ENCODE measurements around the gene BST2. TPM values are rescaled to one million over a fixed set of nuclear protein-coding genes. Genes with fewer than 3 reads are reported as not detected.

BST2 gene
- total and polyA plus RNA-seq, 9 of the 15 experiments (the other 6 are each of a cell fraction or from before 2014, with no cell fraction given) = 11.2 to 232 (median 151) TPM

DNA sequence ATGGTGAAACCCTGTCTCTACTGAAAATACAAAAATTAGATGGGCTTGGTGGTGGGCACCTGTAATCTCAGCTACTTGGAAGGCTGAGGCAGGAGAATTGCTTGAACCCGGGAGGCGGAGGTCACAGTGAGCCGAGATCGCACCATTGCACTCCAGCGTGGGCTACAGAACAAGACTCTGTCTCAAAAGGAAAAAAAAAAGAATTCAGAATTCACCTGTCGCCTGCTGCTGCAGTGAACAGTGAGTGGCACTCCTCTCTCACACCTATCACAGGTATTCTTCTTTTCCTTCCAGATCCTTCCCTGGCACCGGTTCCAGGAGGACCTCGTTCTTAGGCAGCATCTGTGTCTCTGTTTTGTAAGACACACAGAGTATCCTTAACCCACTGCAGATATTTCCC is 8.7 kb upstream of the BST2 start:
- H2AFZ ChIP-seq (ENCODE audit: low read depth, low read length) = no peak overlapping the region
- H3K9me3 ChIP-seq (replicated peaks; ENCODE audit: control insufficient read depth, insufficient read depth, low read depth, low read length) = no peaks in the 10 kb centered on the region
- peaks cover 7 to 8% of the 10 kb centered on the region in 2 experiments; a peak in 3 of 5 replicates for H3K4me1 ChIP-seq (replicated peaks in 1 of 2; ENCODE audit: control insufficient read depth in 2 of 2, insufficient read depth in 2 of 2, low read length in 2 of 2)
- in situ Hi-C loops (cut with MboI) (no loop called here), intact Hi-C loops (cut with micrococcal nuclease) (no loop called here)
- H3K9me1 ChIP-seq (ENCODE audit: control insufficient read depth, insufficient read depth, low read length) = no peaks in the 10 kb centered on the region
- no peaks in the 10 kb centered on the region for H4K20me1 ChIP-seq (replicated peaks; ENCODE audit: control insufficient read depth, insufficient read depth, low read length)
- no peak overlapping the region for H3K4me2 ChIP-seq (ENCODE audit: insufficient read depth, low read length)
- ATAC-seq (no peak), DNase-seq (ENCODE audit: extremely low read depth in 1 of 4, low spot score in 3 of 4) (no peak), FAIRE-seq (no peak)
- 97% methylated on average over 8 of the region's 8 CpGs for WGBS (ENCODE audit: insufficient coverage, low coverage, missing lambda C conversion rate)
- H3K36me3 ChIP-seq (ENCODE audit: control insufficient read depth, insufficient read depth, low read length) = peaks cover 32% of the 10 kb centered on the region; the same call in 2 of the 3 replicates
- no TSS peak for BruUV-seq (replicated peaks)
- H3K4me3 ChIP-seq = no peak overlapping the region
- POLR2A ChIA-PET = interaction anchor here (3.8 kb wide), 1 partner anchor 8 kb away, joined by 17 read pairs; the partner anchor contains the start of gene BST2
- H3K27ac ChIP-seq (ENCODE audit: extremely low read depth, low read depth, low read length) = no peak overlapping the region
- CTCF ChIA-PET (ENCODE audit: low intra/inter-chr PET ratio) = no interaction called here
- TF ChIP-seq, protein P1, sequence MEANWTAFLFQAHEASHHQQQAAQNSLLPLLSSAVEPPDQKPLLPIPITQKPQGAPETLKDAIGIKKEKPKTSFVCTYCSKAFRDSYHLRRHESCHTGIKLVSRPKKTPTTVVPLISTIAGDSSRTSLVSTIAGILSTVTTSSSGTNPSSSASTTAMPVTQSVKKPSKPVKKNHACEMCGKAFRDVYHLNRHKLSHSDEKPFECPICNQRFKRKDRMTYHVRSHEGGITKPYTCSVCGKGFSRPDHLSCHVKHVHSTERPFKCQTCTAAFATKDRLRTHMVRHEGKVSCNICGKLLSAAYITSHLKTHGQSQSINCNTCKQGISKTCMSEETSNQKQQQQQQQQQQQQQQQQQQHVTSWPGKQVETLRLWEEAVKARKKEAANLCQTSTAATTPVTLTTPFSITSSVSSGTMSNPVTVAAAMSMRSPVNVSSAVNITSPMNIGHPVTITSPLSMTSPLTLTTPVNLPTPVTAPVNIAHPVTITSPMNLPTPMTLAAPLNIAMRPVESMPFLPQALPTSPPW (CRISPR knock-in tag; IDR thresholded peaks at IDR 0.05) = no peak
- TF ChIP-seq ZBTB17 (CRISPR knock-in tag; IDR thresholded peaks at IDR 0.05) = no peak
- no peaks in the 10 kb centered on the region for H3K27me3 ChIP-seq (ENCODE audit: control insufficient read depth in 2 of 2, insufficient read depth in 2 of 2, low read length in 2 of 2)
- H3K79me2 ChIP-seq (ENCODE audit: control insufficient read depth, insufficient read depth, low read length) = peaks cover 2% of the 10 kb centered on the region; the same call in 1 of the 3 replicates
- H3K9ac ChIP-seq (ENCODE audit: insufficient read depth in 1 of 2, low read depth in 2 of 2, low read length in 2 of 2) = no peak overlapping the region

DNA sequence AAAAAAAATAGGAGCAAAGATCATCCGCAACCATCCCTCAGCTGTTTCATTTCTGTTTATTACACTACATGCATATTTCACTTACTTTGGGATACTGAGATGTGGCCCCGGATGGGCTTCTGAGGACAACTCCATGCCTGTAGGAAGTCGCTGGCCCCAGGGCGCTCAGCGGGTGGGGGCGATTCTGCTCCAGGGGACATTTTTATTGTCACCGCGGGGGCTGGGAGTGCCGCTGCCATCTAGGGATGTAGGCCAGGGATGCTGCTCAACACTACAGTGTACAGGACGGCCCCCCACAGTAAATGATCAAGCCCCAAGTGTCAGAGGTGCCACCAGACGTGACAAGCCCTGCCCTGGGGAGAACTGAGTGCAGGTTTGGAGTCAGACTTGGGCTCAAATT is 6.4 kb upstream of the BST2 start:
- no peak overlapping the region for H3K4me3 ChIP-seq
- in situ Hi-C loops (cut with MboI) = no loop called here
- H3K9ac ChIP-seq (ENCODE audit: insufficient read depth in 1 of 2, low read depth in 2 of 2, low read length in 2 of 2) = 0 out of 4 replicates have a peak overlapping the region, but pooled peaks of 1 of the 2 experiments have one; percentile 2
- intact Hi-C loops (cut with micrococcal nuclease) = no loop called here
- H3K27me3 ChIP-seq (ENCODE audit: control insufficient read depth in 2 of 2, insufficient read depth in 2 of 2, low read length in 2 of 2) = no peaks in the 10 kb centered on the region
- no peak for DNase-seq (ENCODE audit: extremely low read depth in 1 of 4, low spot score in 3 of 4)
- H3K79me2 ChIP-seq (ENCODE audit: control insufficient read depth, insufficient read depth, low read length) = peaks cover 16% of the 10 kb centered on the region
- no peak overlapping the region for H2AFZ ChIP-seq (ENCODE audit: low read depth, low read length)
- ATAC-seq = no peak
- peaks cover 32% of the 10 kb centered on the region; the same call in 2 of the 3 replicates for H3K36me3 ChIP-seq (ENCODE audit: control insufficient read depth, insufficient read depth, low read length)
- H4K20me1 ChIP-seq (replicated peaks; ENCODE audit: control insufficient read depth, insufficient read depth, low read length) = no peaks in the 10 kb centered on the region
- no peak overlapping the region for H3K4me2 ChIP-seq (ENCODE audit: insufficient read depth, low read length)
- H3K27ac ChIP-seq (ENCODE audit: extremely low read depth, low read depth, low read length) = no peak overlapping the region
- FAIRE-seq = no peak
- H3K9me3 ChIP-seq (replicated peaks; ENCODE audit: control insufficient read depth, insufficient read depth, low read depth, low read length) = no peaks in the 10 kb centered on the region
- POLR2A ChIA-PET = interaction anchor here (0.8 kb wide), 1 partner anchor 10 kb away, joined by 3 read pairs; no protein-coding TSS in a partner anchor
- H3K4me1 ChIP-seq (replicated peaks in 1 of 2; ENCODE audit: control insufficient read depth in 2 of 2, insufficient read depth in 2 of 2, low read length in 2 of 2) = peaks cover 3 to 9% of the 10 kb centered on the region in 2 experiments; a peak in 4 of 5 replicates
- CTCF ChIA-PET (ENCODE audit: low intra/inter-chr PET ratio) = no interaction called here
- BruUV-seq (replicated peaks) = no TSS peak
- no peaks in the 10 kb centered on the region for H3K9me1 ChIP-seq (ENCODE audit: control insufficient read depth, insufficient read depth, low read length)
- 79% methylated on average over 10 of the region's 11 CpGs for WGBS (ENCODE audit: insufficient coverage, low coverage, missing lambda C conversion rate)
- no peak for TF ChIP-seq ZNF212 (CRISPR knock-in tag; IDR thresholded peaks at IDR 0.05)
- no peak for TF ChIP-seq TAF7 (tag; IDR thresholded peaks at IDR 0.05)
- TF ChIP-seq KDM1A (IDR thresholded peaks at IDR 0.05) = no peak
- no peak for TF ChIP-seq MXI1 (IDR thresholded peaks at IDR 0.05; ENCODE audit: low read depth, low read length)
- TF ChIP-seq TOE1 (IDR thresholded peaks at IDR 0.05; ENCODE audit: borderline replicate concordance) = no peak
- TF ChIP-seq TOE1 (CRISPR knock-in tag; IDR thresholded peaks at IDR 0.05; ENCODE audit: borderline replicate concordance, low read depth) = no peak
- no peak for TF ChIP-seq NFIX (CRISPR knock-in tag; IDR thresholded peaks at IDR 0.05; ENCODE audit: low read depth)
- no peak for TF ChIP-seq ZNF561 (CRISPR knock-in tag; conservative IDR thresholded peaks at IDR 0.05)
- no peak for TF ChIP-seq ZNF41 (CRISPR knock-in tag; conservative IDR thresholded peaks at IDR 0.05)
- TF ChIP-seq MIER1 (IDR thresholded peaks at IDR 0.05; ENCODE audit: low read depth) = no peak
- TF ChIP-seq PTBP1 (IDR thresholded peaks at IDR 0.05; ENCODE audit: low read depth, low read length) = no peak
